NCI-H2196 treated with DMSO at 0.1 percent for 48 hours (cell line): Measurements from ENCODE around the gene SCN4A.
"Not testable (repeated sequence)": the region's sequence is repeated elsewhere in the genome, so short reads cannot be mapped to it uniquely, and the experiment has no call there.

Experiments
- DNase-seq: peaks from one replicate; lab custom pipeline; 2025; ENCODE audit not compliant: unreplicated experiment; lab: John Stamatoyannopoulos, UW

Gene SCN4A

DNA sequence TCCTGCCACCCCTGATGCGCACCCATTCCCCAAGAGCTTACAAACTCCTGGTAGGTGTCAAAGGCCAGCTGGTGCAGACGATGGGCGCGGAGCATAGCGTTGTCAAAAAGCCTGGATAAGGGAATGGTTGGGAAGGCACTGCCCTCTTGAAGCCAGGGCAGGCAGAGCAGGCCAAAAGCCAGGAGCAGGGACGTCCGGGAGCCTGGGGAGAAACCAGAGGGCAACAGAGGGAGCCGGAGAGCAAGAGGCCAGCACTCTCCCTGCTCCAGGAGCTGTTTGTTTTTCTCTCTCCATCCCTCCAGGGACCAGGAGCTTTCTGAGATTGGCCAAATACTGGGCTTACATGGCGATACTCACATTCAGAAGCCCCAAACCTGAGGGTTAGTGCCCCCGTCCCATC, 54.4 kb downstream of the SCN4A start:
- DNase-seq, result no peak

DNA sequence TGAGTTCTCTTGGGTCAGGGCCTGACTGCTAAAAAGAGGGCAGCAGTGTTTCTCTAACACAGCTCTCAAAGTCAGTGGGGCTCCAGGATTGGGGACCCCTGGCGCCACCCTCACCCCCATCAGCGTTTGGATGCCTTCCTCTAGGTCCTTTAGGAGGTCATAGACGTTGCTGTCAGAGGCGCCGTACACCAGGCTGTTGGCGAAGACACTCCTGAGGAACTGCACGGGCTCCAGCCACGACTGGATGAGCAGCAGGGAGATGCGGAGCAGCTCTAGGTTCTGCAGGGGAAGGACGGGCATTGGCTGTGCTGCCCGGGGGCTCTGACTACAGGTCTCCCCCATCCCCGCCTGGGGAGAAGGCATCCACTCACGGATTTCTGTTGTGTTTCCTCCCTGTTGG, 55.1 kb downstream of the SCN4A start:
- DNase-seq, result no peak

DNA sequence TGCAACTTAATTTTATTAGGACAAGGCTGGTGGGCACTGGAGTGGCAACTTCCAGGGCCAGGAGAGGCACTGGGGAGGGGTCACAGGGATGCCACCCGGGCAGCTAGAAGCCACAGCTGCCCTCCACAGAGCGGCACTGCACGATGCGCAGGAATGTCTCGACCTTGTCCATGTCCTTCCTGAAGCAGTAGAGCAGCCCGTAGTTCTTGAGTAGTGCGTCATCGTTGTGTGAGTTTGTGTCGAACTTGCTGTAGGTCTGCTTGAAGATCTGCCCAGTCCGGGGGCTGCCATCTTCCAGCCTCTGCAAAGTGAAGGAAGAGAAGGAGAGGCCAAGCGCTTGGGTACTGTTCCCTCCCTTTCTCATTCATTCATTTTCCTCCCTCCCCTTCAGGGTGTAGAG, 55.5 kb downstream of the SCN4A start:
- DNase-seq, result not testable (repeated sequence)

DNA sequence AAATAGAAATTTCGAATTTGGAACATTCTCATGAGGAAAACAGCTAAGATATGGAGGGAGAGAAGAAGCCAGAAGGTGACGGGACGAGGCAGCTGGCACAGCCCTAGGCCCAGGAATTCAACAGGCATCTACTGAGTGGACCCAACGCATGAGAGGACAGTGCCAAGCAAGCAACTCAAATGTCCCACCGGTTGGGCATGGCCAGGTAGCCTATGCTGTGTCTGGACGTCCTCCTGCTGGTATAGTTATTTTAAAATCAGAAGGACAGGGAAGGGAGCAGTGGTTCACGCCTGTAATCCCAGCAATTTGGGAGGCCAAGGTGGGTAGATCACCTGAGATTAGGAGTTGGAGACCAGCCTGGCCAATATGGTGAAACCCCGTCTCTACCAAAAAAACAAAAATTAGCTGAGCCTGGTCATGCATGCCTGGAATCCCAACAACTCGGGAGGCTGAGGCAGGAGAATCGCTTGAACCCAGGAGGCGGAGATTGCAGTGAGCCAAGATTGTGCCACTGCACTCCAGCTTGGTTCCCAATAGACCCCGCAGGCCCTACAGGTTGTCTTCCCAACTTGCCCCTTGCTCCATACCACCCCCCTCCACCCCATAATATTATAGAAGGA, 56.0 kb downstream of the SCN4A start:
- DNase-seq, result no peak

DNA sequence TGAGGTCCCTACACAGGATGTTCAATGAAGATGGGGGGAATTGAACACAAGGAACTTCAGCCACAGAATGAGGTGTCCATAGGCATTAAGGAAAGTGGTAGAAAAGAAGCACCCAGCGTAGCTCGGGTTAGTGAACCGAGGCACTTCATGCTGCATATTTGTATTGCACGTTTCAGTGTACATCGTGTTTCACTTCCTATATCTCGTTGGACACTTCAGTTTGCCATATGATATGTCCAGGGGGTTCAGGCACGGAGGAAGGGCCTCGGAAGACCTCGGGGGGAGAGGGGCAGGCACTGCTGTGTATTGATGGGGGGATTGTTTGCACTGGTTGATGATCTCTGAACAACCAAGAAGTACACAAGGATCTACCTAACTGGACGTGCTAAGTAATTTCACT, 57.0 kb downstream of the SCN4A start:
- not testable (repeated sequence) for DNase-seq

DNA sequence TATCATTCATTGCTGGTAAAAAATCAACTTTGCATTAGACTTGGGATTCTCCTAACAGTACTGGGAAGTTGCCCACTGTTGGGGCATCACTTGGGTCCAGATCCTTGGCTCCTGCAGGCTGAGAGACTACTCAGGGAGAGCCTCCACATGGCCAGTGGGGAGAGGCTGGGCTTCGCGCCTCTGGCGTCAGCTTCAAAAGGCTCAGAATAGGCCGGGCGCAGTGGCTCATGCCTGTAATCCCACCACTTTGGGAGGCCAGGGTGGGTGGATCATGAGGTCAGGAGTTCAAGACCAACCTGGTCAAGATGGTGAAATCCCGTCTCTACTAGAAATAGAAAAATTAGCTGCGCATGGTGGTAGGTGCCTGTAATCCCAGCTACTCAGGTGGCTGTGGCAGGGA, 58.2 kb downstream of the SCN4A start:
- DNase-seq, result no peak

DNA sequence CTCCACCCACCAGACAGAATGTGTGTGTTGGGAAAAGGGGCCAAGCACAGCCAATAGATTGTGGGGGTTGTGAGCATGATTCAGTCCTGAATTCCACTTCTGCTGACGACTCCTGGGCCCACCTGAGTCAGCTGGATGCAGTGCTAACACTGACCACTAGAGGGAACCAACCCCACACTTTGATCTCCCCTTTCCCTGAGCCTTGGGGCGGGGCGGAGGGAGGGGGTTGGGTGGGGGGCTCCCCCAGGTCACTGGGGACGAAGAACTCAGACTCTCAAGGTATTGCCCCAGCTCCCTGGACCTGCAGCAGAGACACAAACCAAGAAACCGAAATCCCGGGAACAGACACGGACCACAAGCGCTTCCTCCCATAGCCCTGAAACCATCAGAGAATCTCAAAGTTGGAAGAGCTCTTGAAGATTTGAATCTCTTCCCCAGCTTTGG, 61.0 kb downstream of the SCN4A start:
- DNase-seq, result no peak

DNA sequence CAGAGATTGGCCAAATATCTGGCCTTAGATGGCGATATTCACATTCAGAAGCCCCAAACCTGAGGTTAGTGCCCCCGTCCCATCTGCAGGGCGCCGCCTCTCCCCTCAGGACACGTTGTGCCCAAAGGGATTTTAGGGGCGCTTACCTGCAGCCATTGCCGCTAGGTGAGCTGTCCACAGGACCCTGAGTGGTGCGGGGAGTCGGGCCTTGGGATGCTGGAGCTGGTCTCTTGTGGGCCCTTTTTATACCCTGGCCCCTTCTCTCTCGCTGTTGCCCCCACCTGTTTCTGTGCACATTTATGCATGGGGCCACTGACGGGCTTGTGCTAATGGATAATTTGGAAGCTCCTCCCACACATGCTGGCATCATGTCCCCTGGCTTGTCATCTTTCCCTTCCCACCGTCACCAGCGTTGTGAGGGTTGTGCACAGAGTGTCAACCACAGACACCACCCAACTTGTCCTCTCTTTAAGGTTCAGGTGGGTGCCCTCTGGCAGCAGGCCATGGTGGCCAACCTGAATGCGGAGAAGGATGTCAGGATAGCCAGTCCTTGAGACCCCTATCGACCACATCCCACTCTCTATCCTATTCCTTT, 61.6 kb downstream of the SCN4A start, which contains the start of gene CSHL1:
CSHL1 (minus strand) TSS at position 218 of the 595 bp plus-strand sequence; CDS start at position 156, 62 bp downstream.
- no peak for DNase-seq

DNA sequence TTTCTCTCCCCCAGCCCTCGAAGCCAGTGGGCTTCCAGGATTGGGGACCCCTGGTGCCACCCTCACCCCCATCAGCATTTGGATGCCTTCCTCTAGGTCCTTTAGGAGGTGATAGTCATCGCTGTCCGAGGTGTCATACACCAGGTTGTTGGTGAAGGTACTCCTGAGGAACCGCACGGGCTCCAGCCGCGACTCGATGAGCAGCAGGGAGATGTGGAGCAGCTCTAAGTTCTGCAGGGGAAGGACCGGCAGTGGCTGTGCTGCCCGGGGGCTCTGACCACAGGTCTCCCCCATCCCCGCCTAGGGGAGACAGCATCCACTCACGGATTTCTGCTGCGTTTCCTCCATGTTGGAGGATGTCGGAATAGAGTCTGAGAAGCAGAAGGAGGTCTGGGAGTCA, 62.6 kb downstream of the SCN4A start:
- no peak for DNase-seq

DNA sequence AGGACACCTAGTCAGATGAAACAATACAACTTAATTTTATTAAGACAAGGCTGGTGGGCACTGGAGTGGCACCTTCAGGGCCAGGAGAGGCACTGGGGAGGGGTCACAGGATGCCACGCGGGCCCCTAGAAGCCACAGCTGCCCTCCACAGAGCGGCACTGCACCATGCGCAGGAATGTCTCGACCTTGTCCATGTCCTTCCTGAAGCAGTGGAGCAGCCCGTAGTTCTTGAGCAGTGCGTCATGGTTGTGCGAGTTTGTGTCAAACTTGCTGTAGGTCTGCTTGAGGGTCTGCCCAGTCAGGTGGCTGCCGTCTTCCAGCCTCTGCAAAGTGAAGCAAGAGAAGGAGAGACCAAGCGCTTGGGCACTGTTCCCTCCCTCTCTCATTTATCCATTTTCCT, 63.1 kb downstream of the SCN4A start:
- not testable (repeated sequence) for DNase-seq

DNA sequence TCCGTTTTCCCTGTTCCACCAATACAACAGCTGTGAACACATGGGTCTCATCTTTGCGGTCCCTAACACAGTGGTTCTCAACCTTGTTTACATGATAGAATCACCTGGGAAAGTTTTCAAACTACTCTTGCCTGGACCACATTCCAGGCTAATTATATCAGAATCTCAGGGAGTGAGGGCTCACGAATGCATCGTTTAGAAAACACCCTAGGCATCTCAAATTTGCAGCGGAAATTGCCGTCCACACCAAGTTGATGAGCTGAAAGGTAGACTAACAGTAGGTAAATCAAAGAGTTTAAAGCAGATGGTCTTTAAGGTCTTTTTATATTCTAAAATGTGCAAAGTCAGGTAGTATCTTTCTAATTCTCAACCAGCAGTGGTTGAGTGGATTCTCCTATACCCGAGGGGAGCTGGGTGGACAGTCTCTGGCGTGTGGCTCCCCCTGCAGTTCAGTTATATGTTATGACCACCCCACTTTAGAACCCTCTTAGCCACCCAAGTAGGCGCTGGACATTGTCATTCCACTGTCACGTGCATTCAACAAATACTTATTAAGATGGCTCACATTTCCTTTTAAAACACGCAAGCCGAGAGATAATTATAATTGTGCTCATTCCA, 65.4 kb downstream of the SCN4A start:
- not testable (repeated sequence) for DNase-seq

DNA sequence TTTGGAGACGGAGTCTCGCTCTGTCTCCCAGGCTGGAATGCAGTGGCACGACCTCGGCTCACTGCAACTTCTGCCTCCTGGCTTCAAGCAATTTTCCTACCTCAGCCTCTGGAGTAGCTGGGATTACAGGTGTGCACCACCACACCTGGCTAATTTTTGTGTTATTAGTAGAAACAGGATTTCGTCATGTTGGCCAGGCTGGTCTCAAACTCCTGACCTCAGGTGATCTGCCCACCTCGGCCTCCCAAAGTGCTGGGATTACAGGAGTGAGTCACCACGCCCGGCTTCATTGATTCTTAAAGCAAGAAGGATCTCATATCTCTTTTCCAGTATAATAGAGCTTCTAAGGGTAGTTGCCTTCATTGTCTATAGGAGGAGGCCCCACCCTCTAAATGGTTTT, 67.9 kb downstream of the SCN4A start:
- DNase-seq, result not testable (repeated sequence)

DNA sequence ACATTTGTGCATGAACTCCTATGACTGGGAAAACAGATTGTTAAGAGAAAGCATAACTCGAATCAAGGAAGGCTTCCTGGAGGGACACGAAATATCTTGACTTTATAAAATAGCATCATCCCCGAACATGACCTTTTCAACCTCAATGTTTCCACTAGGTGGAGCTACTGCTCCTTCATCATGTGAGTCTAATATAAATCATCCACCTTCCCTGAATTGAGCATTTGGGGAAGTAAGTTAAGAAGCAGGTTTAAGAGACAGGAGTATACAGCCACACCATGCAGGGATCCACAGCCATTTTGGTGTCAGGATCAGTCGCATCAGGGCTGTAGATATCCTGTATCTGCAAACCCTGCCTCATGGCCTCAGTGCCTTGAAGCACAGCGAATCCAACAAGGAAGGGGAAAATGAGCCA, 68.9 kb downstream of the SCN4A start:
- not testable (repeated sequence) for DNase-seq

DNA sequence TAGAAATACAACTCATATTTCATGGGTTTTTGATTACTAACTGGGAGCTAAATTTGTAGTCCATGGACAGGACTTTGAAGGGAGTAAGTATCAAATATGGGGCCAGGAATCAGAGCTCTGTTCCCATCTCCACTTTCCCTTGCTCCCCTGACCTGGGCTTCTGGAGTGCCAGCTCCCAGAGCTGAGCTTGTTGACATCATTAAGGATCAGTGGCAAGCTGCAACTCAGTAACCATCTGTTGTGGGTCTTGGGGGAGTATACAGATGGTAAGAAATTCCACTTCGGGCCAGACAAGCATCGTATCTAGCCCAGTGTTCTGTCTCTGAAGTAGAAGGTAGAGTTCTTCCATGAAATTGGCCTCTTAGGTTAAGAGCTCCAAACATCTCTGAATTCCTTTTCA, 70.7 kb downstream of the SCN4A start:
- DNase-seq, result not testable (repeated sequence)

DNA sequence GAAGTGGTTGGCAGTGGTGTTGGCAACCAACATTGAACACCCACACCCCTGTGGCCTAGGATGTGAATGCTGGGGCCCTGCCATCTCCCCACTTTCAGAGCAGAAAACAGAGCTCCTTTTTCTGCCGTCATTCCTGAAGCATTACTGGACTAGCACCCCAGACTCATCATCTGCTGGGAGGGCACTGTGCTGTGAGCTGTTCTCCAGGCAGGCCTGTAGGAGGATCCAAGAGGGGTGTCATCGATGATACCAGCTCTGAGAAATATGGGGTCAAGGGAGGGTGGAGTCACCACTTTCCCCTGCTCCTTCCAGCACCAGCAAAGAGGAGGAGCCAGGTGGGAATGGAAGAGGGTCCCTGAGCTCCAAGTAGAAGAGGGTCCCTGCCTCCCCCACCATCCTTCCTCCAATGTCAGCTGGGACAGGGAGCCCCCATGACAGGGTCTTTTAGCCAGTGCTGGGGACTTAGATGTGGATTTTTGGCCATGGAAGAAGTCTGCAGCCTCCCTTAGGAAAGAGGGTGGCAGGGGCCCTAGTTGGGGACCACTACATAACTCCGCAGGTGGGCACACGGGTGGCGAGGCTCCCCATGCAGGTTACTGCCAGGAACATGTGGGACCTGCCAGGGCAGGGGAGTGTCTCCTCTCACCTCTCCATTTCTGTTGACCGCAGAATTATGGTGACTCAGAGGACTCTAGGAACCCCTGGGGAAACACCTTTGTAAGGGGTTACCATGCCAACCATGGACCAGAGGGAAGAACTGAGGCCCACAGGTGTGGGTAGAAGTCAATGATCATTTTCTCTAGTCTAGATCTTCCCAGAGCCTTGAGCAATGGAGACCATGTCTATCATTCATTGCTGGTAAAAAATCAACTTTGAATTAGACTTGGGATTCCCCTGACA, 73.6 kb downstream of the SCN4A start:
- not testable (repeated sequence) for DNase-seq

DNA sequence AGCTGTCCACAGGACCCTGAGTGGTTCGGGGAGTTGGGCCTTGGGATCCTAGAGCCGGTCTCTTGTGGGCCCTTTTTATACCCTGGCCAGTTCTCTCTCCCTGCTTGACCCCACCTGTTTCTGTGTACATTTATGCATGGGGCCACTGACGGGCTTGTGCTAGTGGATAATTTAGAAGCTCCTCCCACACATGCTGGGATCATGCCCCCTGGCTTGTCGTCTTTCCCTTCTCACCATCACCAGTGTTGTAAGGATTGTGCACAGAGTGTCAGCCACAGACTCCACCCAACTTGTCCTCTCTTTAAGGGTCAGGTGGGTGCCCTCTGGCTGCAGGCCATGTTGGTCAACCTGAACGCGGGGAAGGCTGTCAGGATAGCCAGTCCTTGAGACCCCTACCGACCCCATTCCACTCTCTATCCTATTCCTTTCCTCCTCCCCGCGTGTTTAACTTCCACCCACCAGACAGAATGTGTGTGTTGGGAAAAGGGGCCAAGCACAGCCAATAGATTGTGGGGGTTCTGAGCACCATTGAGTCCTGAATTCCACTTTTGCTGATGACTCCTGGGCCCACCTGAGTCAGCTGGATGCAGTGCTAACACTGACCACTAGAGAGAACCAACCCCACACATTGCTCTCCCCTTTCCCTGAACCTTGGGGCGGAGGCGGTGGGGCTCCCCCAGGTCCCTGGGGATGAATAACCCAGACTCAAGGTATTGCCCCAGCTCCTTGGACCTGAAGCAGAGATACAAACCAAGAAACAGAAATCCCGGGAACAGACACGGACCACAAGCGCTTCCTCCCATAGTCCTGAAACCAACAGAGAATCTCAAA, 76.0 kb downstream of the SCN4A start, which contains the start of gene CSH1:
CSH1 (minus strand) TSS at position 51 of the 831 bp plus-strand sequence. CDS start 63 bp downstream, outside the sequence.
- not testable (repeated sequence) for DNase-seq

DNA sequence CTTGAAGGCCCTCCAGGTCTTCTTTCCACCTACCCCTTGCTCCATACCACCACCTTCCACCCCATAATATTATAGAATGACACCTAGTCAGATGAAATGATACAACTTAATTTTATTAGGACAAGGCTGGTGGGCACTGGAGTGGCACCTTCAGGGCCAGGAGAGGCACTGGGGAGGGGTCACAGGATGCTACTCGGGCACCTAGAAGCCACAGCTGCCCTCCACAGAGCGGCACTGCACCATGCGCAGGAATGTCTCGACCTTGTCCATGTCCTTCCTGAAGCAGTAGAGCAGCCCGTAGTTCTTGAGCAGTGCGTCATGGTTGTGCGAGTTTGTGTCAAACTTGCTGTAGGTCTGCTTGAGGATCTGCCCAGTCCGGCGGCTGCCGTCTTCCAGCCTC, 77.9 kb downstream of the SCN4A start:
- DNase-seq, result not testable (repeated sequence)

DNA sequence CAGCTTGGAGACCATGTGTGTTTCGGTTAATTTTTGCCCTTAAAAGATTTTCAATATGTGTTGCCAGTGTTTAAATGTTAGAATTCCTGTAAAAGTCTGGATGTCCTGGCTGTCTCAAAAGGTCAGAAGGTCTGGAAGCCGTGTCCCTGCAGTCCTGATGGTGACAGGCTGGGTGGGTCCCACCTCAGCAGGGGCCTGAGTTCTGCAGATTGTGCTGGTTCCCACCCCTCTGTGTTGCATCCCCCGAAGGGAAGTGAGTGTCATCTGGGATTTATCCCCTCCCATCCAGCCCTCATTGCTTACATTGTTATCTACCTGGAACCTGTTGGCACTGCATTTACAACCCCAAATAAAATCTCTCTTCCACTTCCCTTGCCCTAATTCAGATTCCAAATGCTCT, 78.7 kb downstream of the SCN4A start:
- DNase-seq, result not testable (repeated sequence)

DNA sequence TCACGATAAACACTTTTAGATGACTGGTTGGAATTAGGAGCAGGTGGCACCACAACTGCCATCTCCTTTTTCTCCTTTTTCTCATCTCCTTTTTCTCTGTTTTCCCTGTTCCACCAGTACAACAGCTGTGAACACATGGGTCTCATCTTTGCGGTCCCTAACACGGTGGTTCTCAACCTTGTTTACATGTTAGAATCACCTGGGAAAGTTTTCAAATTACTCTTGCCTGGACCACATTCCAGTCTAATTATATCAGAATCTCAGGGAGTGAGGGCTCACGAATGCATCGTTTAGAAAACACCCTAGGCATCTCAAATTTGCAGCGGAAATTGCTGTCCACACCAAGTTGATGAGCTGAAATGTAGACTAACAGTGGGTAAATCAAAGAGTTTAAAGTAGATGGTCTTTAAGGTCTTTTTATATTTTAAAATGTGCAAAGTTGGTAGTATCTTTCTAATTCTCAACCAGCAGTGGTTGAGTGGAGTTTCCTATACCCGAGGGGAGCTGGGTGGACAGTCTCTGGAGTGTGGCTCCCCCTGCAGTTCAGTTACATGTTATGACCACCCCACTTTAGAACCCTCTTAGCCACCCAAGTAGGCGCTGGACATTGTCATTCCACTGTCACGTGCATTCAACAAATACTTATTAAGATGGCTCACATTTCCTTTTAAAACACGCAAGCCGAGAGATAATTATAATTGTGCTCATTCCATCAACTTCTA, 80.2 kb downstream of the SCN4A start:
- not testable (repeated sequence) for DNase-seq
